Liver (tissue), 9 donors: ENCODE data around the gene ZNF747. TPM values are rescaled to one million over a fixed set of nuclear protein-coding genes. Genes with fewer than 3 reads are reported as not detected.

Experiments used
- DNase-seq: peaks from one replicate; pipeline ENCODE4 v3.0.0-alpha.2; 2017; ENCODE audit warnings: low spot score
- H3K27ac ChIP-seq, 2 donors: one replicate each; pipeline ENCODE4 v1.7.0; 2013; ENCODE audit warnings: inconsistent platforms in 2 of 2, low read length in 2 of 2, control low read depth in 1 of 2, low read depth in 1 of 2, mild to moderate bottlenecking in 1 of 2
- H3K27me3 ChIP-seq, 4 donors: one replicate each; pipeline versions ENCODE4 v1.6.1 to v1.7.0; 2013; ENCODE audit warnings: low read length in 3 of 4, inconsistent platforms in 1 of 4, mild to moderate bottlenecking in 1 of 4, moderate library complexity in 1 of 4; ENCODE audit not compliant: control insufficient read depth in 4 of 4, insufficient read depth in 4 of 4
- H3K36me3 ChIP-seq, 4 donors: one replicate each; pipeline versions ENCODE4 v1.6.1 to v1.7.0; 2013; ENCODE audit warnings: low read length in 3 of 4, mild to moderate bottlenecking in 3 of 4, low read depth in 1 of 4, moderate library complexity in 1 of 4; ENCODE audit not compliant: control insufficient read depth in 4 of 4, insufficient read depth in 3 of 4
- H3K4me1 ChIP-seq, 4 donors: one replicate each; pipeline versions ENCODE4 v1.6.1 to v1.7.0; 2013; ENCODE audit warnings: low read length in 3 of 4, mild to moderate bottlenecking in 3 of 4, moderate library complexity in 1 of 4; ENCODE audit not compliant: control insufficient read depth in 4 of 4, insufficient read depth in 4 of 4
- H3K4me3 ChIP-seq, 3 donors: one replicate each; pipeline versions ENCODE4 v1.6.1 to v1.7.0; 2013; ENCODE audit warnings: low read length in 3 of 3, control low read depth in 1 of 3, low read depth in 1 of 3, mild to moderate bottlenecking in 1 of 3
- H3K9ac ChIP-seq, 2 donors: one replicate each; pipeline ENCODE4 v1.7.0; 2013; ENCODE audit warnings: low read length in 2 of 2, mild to moderate bottlenecking in 2 of 2, moderate library complexity in 2 of 2, control low read depth in 1 of 2, low read depth in 1 of 2
- H3K9me3 ChIP-seq, 4 donors: one replicate each; pipeline versions ENCODE4 v1.6.1 to v1.7.0; 2013; ENCODE audit warnings: low read length in 3 of 4; ENCODE audit not compliant: control insufficient read depth in 4 of 4
- EGR1 ChIP-seq, 2 donors: IDR thresholded peaks; 2 replicates each; pipeline ENCODE4 v1.6.1; 2016 to 2018; ENCODE audit warnings: antibody characterized with exemption in 2 of 2, low read depth in 2 of 2
- FOXA1 ChIP-seq: IDR thresholded peaks from 2 replicates; pipeline ENCODE4 v1.6.1; 2016; ENCODE audit warnings: antibody characterized with exemption
- FOXA2 ChIP-seq: IDR thresholded peaks from 2 replicates; pipeline ENCODE4 v1.6.1; 2016; ENCODE audit warnings: antibody characterized with exemption
- GABPA ChIP-seq, 2 donors: IDR thresholded peaks in 1 of 2; conservative IDR thresholded peaks in 1 of 2; 2 replicates each; pipeline ENCODE4 v1.6.1; 2016; ENCODE audit warnings: antibody characterized with exemption in 2 of 2, mild to moderate bottlenecking in 1 of 2, moderate library complexity in 1 of 2
- HNF4A ChIP-seq, 2 donors: conservative IDR thresholded peaks; 2 replicates each; pipeline ENCODE4 v1.6.1; 2016; ENCODE audit warnings: antibody characterized with exemption in 2 of 2, mild to moderate bottlenecking in 2 of 2
- HNF4G ChIP-seq: IDR thresholded peaks from 2 replicates; pipeline ENCODE4 v1.6.1; 2016; ENCODE audit warnings: antibody characterized with exemption
- NR2F2 ChIP-seq: IDR thresholded peaks from 2 replicates; pipeline ENCODE4 v1.6.1; 2016; ENCODE audit warnings: antibody characterized with exemption
- RAD21 ChIP-seq, 2 donors: IDR thresholded peaks; 2 replicates each; pipeline ENCODE4 v1.6.1; 2016; ENCODE audit warnings: antibody characterized with exemption in 2 of 2, mild to moderate bottlenecking in 2 of 2
- RXRA ChIP-seq, 2 donors: IDR thresholded peaks; 2 replicates each; pipeline ENCODE4 v1.6.1; 2017 to 2018; ENCODE audit warnings: antibody characterized with exemption in 2 of 2, mild to moderate bottlenecking in 1 of 2
- WGBS: extraction: QIAGEN DNeasy Blood & Tissue Kit; methylation state at CpG from one replicate; pipeline ENCODE4 v1.1.7; 2013; 5-methylcytosine and 5-hydroxymethylcytosine counted together
- polyA plus RNA-seq, 2 donors: library from polyadenylated mRNA; stranded (reverse) in 1 of 2; unstranded in 1 of 2; fragments of 200-250 nt in 1 of 2; fragments of >200 nt in 1 of 2; fragmentation: Nextera tagmentation in 1 of 2; extraction: Ambion mirVana in 1 of 2; gene quantifications; one replicate each; pipeline versions ENCODE4 v1.2.1 to v1.2.3, GENCODE V29; 2013 to 2015
- total RNA-seq, 2 donors: library from RNA; depleted of rRNA; stranded (reverse); fragments of >200 nt; gene quantifications; one replicate each; pipeline ENCODE4 v1.2.3, GENCODE V29; 2014
- TF ChIP-seq, protein P1 (sequence below): IDR thresholded peaks from 2 replicates; pipeline ENCODE4 v1.6.1; 2016; ENCODE audit warnings: antibody characterized with exemption, mild to moderate bottlenecking
- TF ChIP-seq, protein P2 (sequence below): IDR thresholded peaks from 2 replicates; pipeline ENCODE4 v1.6.1; 2016; ENCODE audit warnings: antibody characterized with exemption
- TF ChIP-seq, protein P3 (sequence below): IDR thresholded peaks from 2 replicates; pipeline ENCODE4 v1.6.1; 2016; ENCODE audit warnings: antibody characterized with exemption
- TF ChIP-seq, protein P4 (sequence below): IDR thresholded peaks from 2 replicates; pipeline ENCODE4 v1.6.1; 2016; ENCODE audit warnings: antibody characterized with exemption
- TF ChIP-seq, protein P5 (sequence below): fragments of 150-350 bp; IDR thresholded peaks from 2 replicates; pipeline ENCODE4 v1.5.1; 2017; ENCODE audit warnings: improper control_type of control experiment, low read depth, low read length; ENCODE audit not compliant: missing input control
- donor health status: healthy.
- donor health status: healthy.
- donor health status: healthy.
- donor health status: healthy.
- donor health status: healthy.

ZNF747 gene
- total and polyA plus RNA-seq, 4 donors, result 3.8 to 10.5 (median 6.5) TPM

DNA sequence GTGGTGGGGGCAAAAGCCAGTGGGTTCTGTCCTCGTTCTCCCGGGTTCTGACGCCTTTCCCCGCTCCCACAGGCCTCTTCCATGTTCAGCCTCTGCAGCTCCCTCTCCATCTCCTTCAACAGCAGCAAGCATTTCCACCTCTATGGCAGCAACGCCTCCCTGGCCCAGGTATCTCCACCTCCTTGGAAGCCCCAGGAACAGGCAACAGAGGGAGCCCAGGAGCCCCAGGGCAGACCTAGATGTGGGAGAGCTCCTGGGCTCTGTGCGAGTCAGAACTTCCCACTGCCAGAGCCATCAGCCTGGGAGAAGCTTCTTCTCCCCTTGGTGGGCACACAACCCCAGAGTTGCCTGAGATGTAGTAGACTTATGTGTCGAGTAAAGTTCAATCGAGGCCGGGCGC is 16.1 kb downstream of the ZNF747 start:
- 96% methylated on average over 10 of the region's 10 CpGs for WGBS
- no peaks in the 10 kb centered on the region for H3K27me3 ChIP-seq
- no peaks in the 10 kb centered on the region for H3K9me3 ChIP-seq
- no peak overlapping the region for H3K4me3 ChIP-seq
- peaks cover 0 to 14% (median 7%) of the 10 kb centered on the region in 4 donors for H3K36me3 ChIP-seq
- no peak overlapping the region for H3K27ac ChIP-seq
- DNase-seq, result no peak
- peaks cover 2 to 18% (median 12%) of the 10 kb centered on the region in 4 donors for H3K4me1 ChIP-seq
- H3K9ac ChIP-seq, result no peak overlapping the region
- TF ChIP-seq NR2F2 (no peak), HNF4A (conservative IDR thresholded peaks at IDR 0.05) (no peak), RAD21 (IDR thresholded peaks at IDR 0.05) (no peak)
- TF ChIP-seq, protein P1, sequence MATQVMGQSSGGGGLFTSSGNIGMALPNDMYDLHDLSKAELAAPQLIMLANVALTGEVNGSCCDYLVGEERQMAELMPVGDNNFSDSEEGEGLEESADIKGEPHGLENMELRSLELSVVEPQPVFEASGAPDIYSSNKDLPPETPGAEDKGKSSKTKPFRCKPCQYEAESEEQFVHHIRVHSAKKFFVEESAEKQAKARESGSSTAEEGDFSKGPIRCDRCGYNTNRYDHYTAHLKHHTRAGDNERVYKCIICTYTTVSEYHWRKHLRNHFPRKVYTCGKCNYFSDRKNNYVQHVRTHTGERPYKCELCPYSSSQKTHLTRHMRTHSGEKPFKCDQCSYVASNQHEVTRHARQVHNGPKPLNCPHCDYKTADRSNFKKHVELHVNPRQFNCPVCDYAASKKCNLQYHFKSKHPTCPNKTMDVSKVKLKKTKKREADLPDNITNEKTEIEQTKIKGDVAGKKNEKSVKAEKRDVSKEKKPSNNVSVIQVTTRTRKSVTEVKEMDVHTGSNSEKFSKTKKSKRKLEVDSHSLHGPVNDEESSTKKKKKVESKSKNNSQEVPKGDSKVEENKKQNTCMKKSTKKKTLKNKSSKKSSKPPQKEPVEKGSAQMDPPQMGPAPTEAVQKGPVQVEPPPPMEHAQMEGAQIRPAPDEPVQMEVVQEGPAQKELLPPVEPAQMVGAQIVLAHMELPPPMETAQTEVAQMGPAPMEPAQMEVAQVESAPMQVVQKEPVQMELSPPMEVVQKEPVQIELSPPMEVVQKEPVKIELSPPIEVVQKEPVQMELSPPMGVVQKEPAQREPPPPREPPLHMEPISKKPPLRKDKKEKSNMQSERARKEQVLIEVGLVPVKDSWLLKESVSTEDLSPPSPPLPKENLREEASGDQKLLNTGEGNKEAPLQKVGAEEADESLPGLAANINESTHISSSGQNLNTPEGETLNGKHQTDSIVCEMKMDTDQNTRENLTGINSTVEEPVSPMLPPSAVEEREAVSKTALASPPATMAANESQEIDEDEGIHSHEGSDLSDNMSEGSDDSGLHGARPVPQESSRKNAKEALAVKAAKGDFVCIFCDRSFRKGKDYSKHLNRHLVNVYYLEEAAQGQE, result no peak

DNA sequence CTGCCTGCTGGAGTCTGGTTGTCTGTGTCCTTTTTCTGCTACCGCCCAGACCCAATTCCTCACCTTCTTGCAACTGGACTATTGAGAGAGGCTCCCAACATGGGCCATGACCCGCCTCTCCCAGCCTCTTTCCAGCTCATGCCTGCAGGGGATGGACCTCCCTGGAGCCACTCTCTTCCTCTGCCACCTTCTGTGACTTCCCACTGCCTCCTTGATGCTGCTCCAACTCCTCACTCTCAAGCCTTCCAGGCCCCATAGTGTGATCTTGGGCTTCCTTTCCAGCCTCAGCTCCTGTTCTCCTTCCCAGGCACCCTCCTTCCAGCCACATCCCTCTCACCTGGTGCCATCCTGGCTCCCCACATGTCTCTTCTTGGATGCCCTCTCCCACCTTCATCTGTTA is 19.4 kb downstream of the ZNF747 start:
- Histone ChIP-seq H3K9me3 (no peaks in the 10 kb centered on the region), H3K27me3 (no peaks in the 10 kb centered on the region), H3K4me1 (no peaks in the 10 kb centered on the region), H3K36me3 (peaks cover 0 to 32% (median 22%) of the 10 kb centered on the region in 4 donors), H3K9ac (no peak overlapping the region), H3K4me3 (no peak overlapping the region), H3K27ac (no peak overlapping the region)
- TF ChIP-seq, protein P1, result no peak
- TF ChIP-seq, protein P2, sequence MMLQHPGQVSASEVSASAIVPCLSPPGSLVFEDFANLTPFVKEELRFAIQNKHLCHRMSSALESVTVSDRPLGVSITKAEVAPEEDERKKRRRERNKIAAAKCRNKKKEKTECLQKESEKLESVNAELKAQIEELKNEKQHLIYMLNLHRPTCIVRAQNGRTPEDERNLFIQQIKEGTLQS, result no peak
- no peak for TF ChIP-seq GABPA (IDR thresholded peaks at IDR 0.05 in 1 of 2, conservative IDR thresholded peaks at IDR 0.05 in 1 of 2)
- no peak for TF ChIP-seq RXRA (IDR thresholded peaks at IDR 0.05)
- TF ChIP-seq, protein P3, sequence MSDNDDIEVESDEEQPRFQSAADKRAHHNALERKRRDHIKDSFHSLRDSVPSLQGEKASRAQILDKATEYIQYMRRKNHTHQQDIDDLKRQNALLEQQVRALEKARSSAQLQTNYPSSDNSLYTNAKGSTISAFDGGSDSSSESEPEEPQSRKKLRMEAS, result no peak
- TF ChIP-seq, protein P4, sequence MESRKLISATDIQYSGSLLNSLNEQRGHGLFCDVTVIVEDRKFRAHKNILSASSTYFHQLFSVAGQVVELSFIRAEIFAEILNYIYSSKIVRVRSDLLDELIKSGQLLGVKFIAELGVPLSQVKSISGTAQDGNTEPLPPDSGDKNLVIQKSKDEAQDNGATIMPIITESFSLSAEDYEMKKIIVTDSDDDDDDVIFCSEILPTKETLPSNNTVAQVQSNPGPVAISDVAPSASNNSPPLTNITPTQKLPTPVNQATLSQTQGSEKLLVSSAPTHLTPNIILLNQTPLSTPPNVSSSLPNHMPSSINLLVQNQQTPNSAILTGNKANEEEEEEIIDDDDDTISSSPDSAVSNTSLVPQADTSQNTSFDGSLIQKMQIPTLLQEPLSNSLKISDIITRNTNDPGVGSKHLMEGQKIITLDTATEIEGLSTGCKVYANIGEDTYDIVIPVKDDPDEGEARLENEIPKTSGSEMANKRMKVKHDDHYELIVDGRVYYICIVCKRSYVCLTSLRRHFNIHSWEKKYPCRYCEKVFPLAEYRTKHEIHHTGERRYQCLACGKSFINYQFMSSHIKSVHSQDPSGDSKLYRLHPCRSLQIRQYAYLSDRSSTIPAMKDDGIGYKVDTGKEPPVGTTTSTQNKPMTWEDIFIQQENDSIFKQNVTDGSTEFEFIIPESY, result no peak
- no peak for TF ChIP-seq FOXA2
- TF ChIP-seq EGR1 (IDR thresholded peaks at IDR 0.05; ENCODE audit: low read depth in 2 of 2), result no peak
- no peak for TF ChIP-seq HNF4G
- no peak for TF ChIP-seq FOXA1
- TF ChIP-seq, protein P5, sequence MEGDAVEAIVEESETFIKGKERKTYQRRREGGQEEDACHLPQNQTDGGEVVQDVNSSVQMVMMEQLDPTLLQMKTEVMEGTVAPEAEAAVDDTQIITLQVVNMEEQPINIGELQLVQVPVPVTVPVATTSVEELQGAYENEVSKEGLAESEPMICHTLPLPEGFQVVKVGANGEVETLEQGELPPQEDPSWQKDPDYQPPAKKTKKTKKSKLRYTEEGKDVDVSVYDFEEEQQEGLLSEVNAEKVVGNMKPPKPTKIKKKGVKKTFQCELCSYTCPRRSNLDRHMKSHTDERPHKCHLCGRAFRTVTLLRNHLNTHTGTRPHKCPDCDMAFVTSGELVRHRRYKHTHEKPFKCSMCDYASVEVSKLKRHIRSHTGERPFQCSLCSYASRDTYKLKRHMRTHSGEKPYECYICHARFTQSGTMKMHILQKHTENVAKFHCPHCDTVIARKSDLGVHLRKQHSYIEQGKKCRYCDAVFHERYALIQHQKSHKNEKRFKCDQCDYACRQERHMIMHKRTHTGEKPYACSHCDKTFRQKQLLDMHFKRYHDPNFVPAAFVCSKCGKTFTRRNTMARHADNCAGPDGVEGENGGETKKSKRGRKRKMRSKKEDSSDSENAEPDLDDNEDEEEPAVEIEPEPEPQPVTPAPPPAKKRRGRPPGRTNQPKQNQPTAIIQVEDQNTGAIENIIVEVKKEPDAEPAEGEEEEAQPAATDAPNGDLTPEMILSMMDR, result no peak
- no peak for TF ChIP-seq RAD21 (IDR thresholded peaks at IDR 0.05)
- WGBS, result 88% methylated on average over 2 of the region's 2 CpGs
- no peak for DNase-seq
